HepG2 (cell line): Measurements from ENCODE around the gene HS2ST1. TPM values are rescaled to one million over a fixed set of nuclear protein-coding genes. Genes with fewer than 3 reads are reported as not detected.
A peak's percentile ranks its signal among the peaks of the same experiment; 100 is the strongest.

Experiments used
- ATAC-seq: fragments of 200-7000 bp; cut with Tn5 transposase; 3 replicates; pipeline ENCODE4 v1.9.1; 2020; ENCODE audit warnings: mild to moderate bottlenecking, moderate library complexity
- Bru-seq: library from RNA; stranded (reverse); fragments of 400-500 nt; gene quantifications from one replicate; lab custom pipeline; 2021; lab: Mats Ljungman, UMichigan
- BruChase-seq, 2 experiments: library from RNA; stranded (reverse); fragments of 400-500 nt; gene quantifications; one replicate each; lab custom pipeline; 2021; lab: Mats Ljungman, UMichigan
- BruUV-seq: library from RNA; stranded (reverse); fragments of 400-500 nt; replicated peaks from 2 replicates; lab custom pipeline; 2021; lab: Mats Ljungman, UMichigan
- CTCF ChIA-PET: fragments of 300-600 bp; formaldehyde crosslinking; extraction: SDS; loops from one replicate; lab custom pipeline; 2021; ENCODE audit warnings: low total read pairs, inconsistent platforms, low intra/inter-chr PET ratio; lab: Yijun Ruan, JAX
- POLR2A ChIA-PET: fragments of 350-600 bp; sonication (Branson Sonifier 250); formaldehyde crosslinking; loops from one replicate; lab custom pipeline; 2020; ENCODE audit warnings: antibody characterized with exemption, inconsistent platforms; lab: Yijun Ruan, JAX
- DNase-seq: peaks from one replicate; pipeline ENCODE4 v3.0.0-alpha.2; 2015; ENCODE audit warnings: low spot score
- FAIRE-seq: peaks from 3 replicates; lab custom pipeline; 2011; peaks lifted over from hg19 to GRCh38; lab: Jason Lieb, UNC
- H2AFZ ChIP-seq: one replicate; pipeline ENCODE4 v1.6.1; 2011; ENCODE audit warnings: low read length, inconsistent platforms
- H3K27ac ChIP-seq: fragments of 300-600 bp; 3 replicates; pipeline ENCODE4 v1.8.0; 2011; ENCODE audit warnings: mixed run types, mild to moderate bottlenecking, mixed read lengths, low read length, inconsistent platforms; ENCODE audit not compliant: insufficient read depth; ENCODE audit errors: extremely low read length
- H3K27me3 ChIP-seq, 2 experiments: fragments of 200-600 bp in 1 of 2; 2 replicates in 1 of 2; 3 replicates in 1 of 2; pipeline versions ENCODE4 v1.6.0 to v1.8.0; 2011; ENCODE audit warnings: low read length in 2 of 2, mild to moderate bottlenecking in 2 of 2, moderate library complexity in 2 of 2, inconsistent platforms in 1 of 2; ENCODE audit not compliant: insufficient read depth in 2 of 2, control insufficient read depth in 1 of 2
- H3K36me3 ChIP-seq, 2 experiments: fragments of 200-600 bp in 1 of 2; replicated peaks in 1 of 2; 2 replicates in 1 of 2; 3 replicates in 1 of 2; pipeline versions ENCODE4 v1.5.1 to v1.8.0; 2011; ENCODE audit warnings: low read length in 2 of 2, inconsistent platforms in 1 of 2; ENCODE audit not compliant: insufficient read depth in 2 of 2, control insufficient read depth in 1 of 2
- H3K4me1 ChIP-seq: 2 replicates; pipeline ENCODE4 v1.5.1; 2012; ENCODE audit warnings: low read length, inconsistent platforms; ENCODE audit not compliant: insufficient read depth
- H3K4me2 ChIP-seq: 2 replicates; pipeline ENCODE4 v1.6.0; 2011; ENCODE audit warnings: low read depth, low read length, inconsistent platforms
- H3K4me3 ChIP-seq, 3 experiments: fragments of 200-600 bp in 1 of 3; sonication (generic), shearing (Covaris generic) in 1 of 3; replicated peaks in 1 of 3; 2 replicates each; pipeline ENCODE4 v1.5.1; 2011 to 2016; ENCODE audit warnings: low read length in 3 of 3, inconsistent platforms in 2 of 3, low read depth in 2 of 3, mild to moderate bottlenecking in 2 of 3, control low read depth in 1 of 3, mixed read lengths in 1 of 3; ENCODE audit not compliant: insufficient read depth in 1 of 3
- H3K79me2 ChIP-seq: one replicate; pipeline ENCODE4 v1.6.1; 2011; ENCODE audit warnings: low read length, inconsistent platforms; ENCODE audit not compliant: insufficient read depth
- H3K9ac ChIP-seq: 2 replicates; pipeline ENCODE4 v1.6.0; 2011; ENCODE audit warnings: mild to moderate bottlenecking, low read depth, low read length, inconsistent platforms; ENCODE audit not compliant: insufficient read depth
- H3K9me3 ChIP-seq: 2 replicates; pipeline ENCODE4 v1.5.1; 2012; ENCODE audit warnings: mild to moderate bottlenecking, low read length
- H4K20me1 ChIP-seq: 2 replicates; pipeline ENCODE4 v1.6.0; 2011; ENCODE audit warnings: inconsistent platforms, mild to moderate bottlenecking, low read length, moderate library complexity; ENCODE audit not compliant: insufficient read depth
- ARNT2 ChIP-seq: sonication (generic); formaldehyde crosslinking; IDR thresholded peaks from 2 replicates; pipeline ENCODE4 v1.8.0; 2022; ENCODE audit warnings: mild to moderate bottlenecking, low read depth, missing genetic modification reagents, moderate library complexity
- HOXA3 ChIP-seq: sonication (generic); formaldehyde crosslinking; IDR thresholded peaks from 2 replicates; pipeline ENCODE4 v1.5.0; 2020; ENCODE audit warnings: missing genetic modification reagents
- MTF1 ChIP-seq: sonication (generic); formaldehyde crosslinking; IDR thresholded peaks from 2 replicates; pipeline ENCODE4 v1.5.0; 2020; ENCODE audit warnings: missing genetic modification reagents
- NONO ChIP-seq, 2 experiments: fragments of 450-650 bp in 1 of 2; sonication (generic) in 1 of 2; formaldehyde crosslinking in 1 of 2; IDR thresholded peaks in 1 of 2; conservative IDR thresholded peaks in 1 of 2; 2 replicates each; pipeline versions ENCODE4 v1.6.1 to v1.8.0; 2017 to 2022; ENCODE audit warnings: mild to moderate bottlenecking in 1 of 2, missing genetic modification reagents in 1 of 2, moderate library complexity in 1 of 2
- NR1H2 ChIP-seq: sonication (generic); formaldehyde crosslinking; IDR thresholded peaks from 2 replicates; pipeline ENCODE4 v1.8.1; 2022; ENCODE audit warnings: low read depth, missing genetic modification reagents, borderline replicate concordance
- POLR2A ChIP-seq, 2 experiments: IDR thresholded peaks; 2 replicates each; pipeline ENCODE4 v1.6.1; 2011; ENCODE audit warnings: low read depth in 2 of 2, low read length in 2 of 2, mild to moderate bottlenecking in 1 of 2, moderate library complexity in 1 of 2; ENCODE audit not compliant: insufficient read depth in 1 of 2
- RAD21 ChIP-seq: fragments of 450-650 bp; formaldehyde crosslinking; IDR thresholded peaks from 2 replicates; pipeline ENCODE4 v1.5.0; 2020; ENCODE audit warnings: mild to moderate bottlenecking
- RARA ChIP-seq: IDR thresholded peaks from 2 replicates; pipeline ENCODE4 v1.6.1; 2016; ENCODE audit warnings: missing genetic modification reagents, missing compliant biosample characterization
- RBM39 ChIP-seq: fragments of 200-400 bp; formaldehyde crosslinking; IDR thresholded peaks from one replicate; pipeline ENCODE4 v1.6.1; 2018; ENCODE audit warnings: antibody characterized with exemption, mild to moderate bottlenecking, low read depth, low read length; ENCODE audit not compliant: poor library complexity, severe bottlenecking
- ZNF234 ChIP-seq: sonication (generic); formaldehyde crosslinking; conservative IDR thresholded peaks from 2 replicates; pipeline ENCODE4 v1.5.1; 2020; ENCODE audit warnings: mild to moderate bottlenecking, missing genetic modification reagents
- ZNF383 ChIP-seq: sonication (generic); formaldehyde crosslinking; IDR thresholded peaks from 2 replicates; pipeline ENCODE4 v1.4.0; 2020; ENCODE audit warnings: missing genetic modification reagents, mild to moderate bottlenecking, borderline replicate concordance
- WGBS: methylation state at CpG from one replicate; pipeline ENCODE4 v1.1.6; 2017; ENCODE audit warnings: low lambda C conversion rate; 5-methylcytosine and 5-hydroxymethylcytosine counted together
- in situ Hi-C: cut with HindIII; loops from 2 replicates; pipeline ENCODE4 v1.10.0; 2017; ENCODE audit warnings: low pct_unique_long_range_greater_than_20kb; ENCODE audit not compliant: extremely low pct_ligation_motif_present
- intact Hi-C: fragments of 100-400 bp; cut with micrococcal nuclease; formaldehyde crosslinking; loops from one replicate; pipeline ENCODE4 v1.10.0; 2022; ENCODE audit not compliant: unreplicated experiment
- long read RNA-seq, 2 experiments: library from RNA in 1 of 2; library from polyadenylated mRNA in 1 of 2; stranded (forward) in 1 of 2; unstranded in 1 of 2; transcript quantifications; one replicate each; pipeline ENCODE4 v2.0.0, GENCODE V29; 2019 to 2022
- polyA minus RNA-seq, 3 experiments: library from RNA; depleted of rRNA, polyadenylated mRNA; stranded (reverse); fragments of >200 nt; gene quantifications; 2 replicates each; pipeline ENCODE4 v1.2.3, GENCODE V29; 2011; ENCODE audit warnings: low replicate concordance in 1 of 3
- polyA plus RNA-seq, 8 experiments: library from polyadenylated mRNA; depleted of rRNA in 3 of 8; stranded (reverse) in 7 of 8; unstranded in 1 of 8; fragments of >200 nt; fragmentation: Illumina TruSeq in 4 of 8; extraction: Trizol in 4 of 8; gene quantifications; 2 replicates each; pipeline versions ENCODE4 v1.2.1 to v1.2.3, GENCODE V29; 2011 to 2016; ENCODE audit warnings: low read depth in 4 of 8, missing spikeins in 1 of 8, mixed read lengths in 1 of 8; ENCODE audit not compliant: insufficient read depth in 1 of 8
- total RNA-seq, 5 experiments: library from RNA; depleted of rRNA; stranded (reverse); fragments of >200 nt; fragmentation: Illumina TruSeq; extraction: Trizol; gene quantifications; 2 replicates each; pipeline ENCODE4 v1.2.3, GENCODE V29; 2016; ENCODE audit warnings: low read depth in 1 of 5
- TF ChIP-seq, protein P1 (sequence below): sonication (generic); formaldehyde crosslinking; IDR thresholded peaks from 2 replicates; pipeline ENCODE4 v1.5.0; 2020; ENCODE audit warnings: mild to moderate bottlenecking, low read depth, missing genetic modification reagents, borderline replicate concordance
- TF ChIP-seq, protein P2 (sequence below): IDR thresholded peaks from 2 replicates; pipeline ENCODE4 v1.6.1; 2012; ENCODE audit warnings: inconsistent platforms
- TF ChIP-seq, protein P3 (sequence below): sonication (generic); formaldehyde crosslinking; IDR thresholded peaks from 2 replicates; pipeline ENCODE4 v1.8.1; 2023; ENCODE audit warnings: mild to moderate bottlenecking, moderate library complexity, missing genetic modification reagents
- TF ChIP-seq, protein P4 (sequence below): sonication (generic); formaldehyde crosslinking; IDR thresholded peaks from 2 replicates; pipeline ENCODE4 v1.5.1; 2020; ENCODE audit warnings: missing genetic modification reagents, mild to moderate bottlenecking, borderline replicate concordance

HS2ST1 gene
- total RNA-seq (2016; rRNA removed; fragmentation: Illumina TruSeq; extraction: Trizol): 51.2 and 58.7 TPM in 2 replicates
- 9.1 and 9.3 TPM in 2 replicates for total RNA-seq (2016; cell fraction: cytosol; rRNA removed; fragmentation: Illumina TruSeq; extraction: Trizol; ENCODE audit: low read depth)
- 47.0 and 61.5 TPM in 2 replicates for total RNA-seq (2016; cell fraction: insoluble cytoplasmic fraction; rRNA removed; fragmentation: Illumina TruSeq; extraction: Trizol)
- total RNA-seq (2016; cell fraction: membrane; rRNA removed; fragmentation: Illumina TruSeq; extraction: Trizol): 17.7 and 21.3 TPM in 2 replicates
- 55.0 and 59.2 TPM in 2 replicates for total RNA-seq (2016; cell fraction: nucleus; rRNA removed; fragmentation: Illumina TruSeq; extraction: Trizol)
- polyA plus RNA-seq (2011; rRNA removed): 19.6 and 22.1 TPM in 2 replicates
- 9.0 and 13.8 TPM in 2 replicates for polyA plus RNA-seq (2011; cell fraction: cytosol; rRNA removed)
- 3.7 and 5.2 TPM in 2 replicates for polyA plus RNA-seq (2011; cell fraction: nucleus; rRNA removed)
- polyA plus RNA-seq (2012): 27.9 and 38.2 TPM in 2 replicates
- 3.6 TPM in 2 replicates for polyA plus RNA-seq (2016; cell fraction: cytosol; fragmentation: Illumina TruSeq; extraction: Trizol; ENCODE audit: low read depth)
- polyA plus RNA-seq (2016; cell fraction: insoluble cytoplasmic fraction; fragmentation: Illumina TruSeq; extraction: Trizol; ENCODE audit: low read depth): 41.4 and 41.7 TPM in 2 replicates
- 11.4 and 11.7 TPM in 2 replicates for polyA plus RNA-seq (2016; cell fraction: membrane; fragmentation: Illumina TruSeq; extraction: Trizol; ENCODE audit: low read depth)
- polyA plus RNA-seq (2016; cell fraction: nucleus; fragmentation: Illumina TruSeq; extraction: Trizol; ENCODE audit: insufficient read depth, low read depth): 49.1 and 51.8 TPM in 2 replicates
- polyA minus RNA-seq (2011; rRNA and poly(A)+ RNA removed; ENCODE audit: low replicate concordance): 8.4 and 14.9 TPM in 2 replicates
- 28.0 and 34.0 TPM in 2 replicates for polyA minus RNA-seq (2011; cell fraction: cytosol; rRNA and poly(A)+ RNA removed)
- 38.8 and 42.7 TPM in 2 replicates for polyA minus RNA-seq (2011; cell fraction: nucleus; rRNA and poly(A)+ RNA removed)
- percentile 91 among the genes with signal in this experiment for Bru-seq, nascent RNA
- percentile 89 among the genes with signal in this experiment for BruChase-seq, experiment 1, labeled RNA remaining after a 6-hour chase
- BruChase-seq, experiment 2, labeled RNA remaining after a 2-hour chase: percentile 91 among the genes with signal in this experiment
- long read RNA-seq, experiment 1, full-length matches to known transcripts: 9 of 11 reads
- long read RNA-seq, experiment 1, partial matches to known transcripts: 1 of 11 reads
- long read RNA-seq, experiment 1, other reads (novel, unspliced or antisense): 1 of 11 reads
- long read RNA-seq, experiment 2, full-length matches to known transcripts: 8 of 11 reads
- long read RNA-seq, experiment 2, partial matches to known transcripts: 1 of 11 reads
- long read RNA-seq, experiment 2, other reads (novel, unspliced or antisense): 2 of 11 reads

DNA sequence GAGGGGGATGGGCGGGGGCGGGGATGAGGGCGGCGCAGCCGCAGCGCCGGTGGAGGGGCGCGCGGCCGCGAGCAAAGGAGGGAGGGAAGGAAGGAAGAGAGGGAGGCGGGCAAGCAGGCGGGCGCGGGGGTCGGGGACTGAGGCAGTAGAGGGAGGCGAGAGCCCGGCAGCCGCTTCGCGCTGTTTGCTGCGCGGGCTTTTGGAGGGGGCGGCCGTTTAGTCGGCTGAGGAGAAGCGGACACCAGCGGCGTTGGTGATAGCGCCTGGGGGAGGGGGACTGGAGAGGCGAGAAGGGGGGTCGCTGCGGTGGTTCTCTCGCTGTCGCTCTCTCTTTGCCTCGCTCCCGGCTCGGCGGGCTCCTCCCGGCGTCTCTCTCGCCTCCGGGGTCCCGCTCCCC lies at the start of gene HS2ST1:
TSS of gene HS2ST1 (plus strand) at position 35 of the 397 bp plus-strand sequence.
- intact Hi-C loops: loop anchor here (2.0 to 10.0 kb wide), 4 partner anchors 20 to 210 kb away; partner anchors contain the start of gene SH3GLB1
- H3K27ac ChIP-seq: peak within 1 kb of the TSS; percentile 95
- H3K4me2 ChIP-seq: peak within 1 kb of the TSS; percentile 90
- BruUV-seq: no TSS peak
- DNase-seq: no peak
- FAIRE-seq: no peak
- in situ Hi-C loops: loop anchor here (10.0 kb wide), 1 partner anchor 140 kb away; no protein-coding TSS in a partner anchor
- peaks cover 94% of the 10 kb centered on the region for H3K79me2 ChIP-seq
- H3K9me3 ChIP-seq: no peaks in the 10 kb centered on the region
- peak; percentile 81 for ATAC-seq
- ChIA-PET POLR2A (interaction anchor here (0.7 to 4.6 kb wide), 18 partner anchors 11 to 140 kb away, joined by 3 to 65 read pairs (median 6); no protein-coding TSS in a partner anchor), CTCF (no interaction called here)
- H3K4me1 ChIP-seq: peaks cover 53% of the 10 kb centered on the region
- H3K4me3 ChIP-seq: peak within 1 kb of the TSS; percentile 96 to 99 (median 96)
- WGBS: 2% methylated on average over 24 of the region's 45 CpGs
- peak within 1 kb of the TSS; percentile 99 for H3K9ac ChIP-seq
- H4K20me1 ChIP-seq: peaks cover 25% of the 10 kb centered on the region
- H3K36me3 ChIP-seq: peaks cover 0 to 7% of the 10 kb centered on the region in 2 experiments; a peak in 4 of 5 replicates
- H3K27me3 ChIP-seq: peaks cover 0 to 5% of the 10 kb centered on the region in 2 experiments; a peak in 2 of 5 replicates
- H2AFZ ChIP-seq: peak within 1 kb of the TSS; percentile 81
- TF ChIP-seq RARA (CRISPR knock-in tag) (no peak), HOXA3 (CRISPR knock-in tag) (0 out of 2 replicates have a peak, but pooled peaks have one; percentile 23), POLR2A (IDR thresholded peaks at IDR 0.05; ENCODE audit: insufficient read depth in 1 of 2, low read depth in 2 of 2, low read length in 2 of 2) (peak in 1 of 2 experiments; percentile 68; a peak in 2 of 4 replicates), NONO (IDR thresholded peaks at IDR 0.05) (no peak), NONO (CRISPR knock-in tag; conservative IDR thresholded peaks at IDR 0.05) (0 out of 2 replicates have a peak, but pooled peaks have one; percentile 7), ZNF234 (CRISPR knock-in tag) (0 out of 2 replicates have a peak, but pooled peaks have one; percentile 45), RBM39 (peak; percentile 44), ZNF383 (CRISPR knock-in tag) (no peak), ARNT2 (CRISPR knock-in tag) (peak; percentile 21), MTF1 (CRISPR knock-in tag) (no peak), NR1H2 (CRISPR knock-in tag) (no peak), RAD21 (CRISPR knock-in tag) (peak; percentile 30)
- TF ChIP-seq, protein P1, sequence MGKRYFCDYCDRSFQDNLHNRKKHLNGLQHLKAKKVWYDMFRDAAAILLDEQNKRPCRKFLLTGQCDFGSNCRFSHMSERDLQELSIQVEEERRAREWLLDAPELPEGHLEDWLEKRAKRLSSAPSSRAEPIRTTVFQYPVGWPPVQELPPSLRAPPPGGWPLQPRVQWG (CRISPR knock-in tag): no peak
- TF ChIP-seq, protein P2, sequence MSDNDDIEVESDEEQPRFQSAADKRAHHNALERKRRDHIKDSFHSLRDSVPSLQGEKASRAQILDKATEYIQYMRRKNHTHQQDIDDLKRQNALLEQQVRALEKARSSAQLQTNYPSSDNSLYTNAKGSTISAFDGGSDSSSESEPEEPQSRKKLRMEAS: 0 out of 2 replicates have a peak, but pooled peaks have one; percentile 1
- TF ChIP-seq, protein P3, sequence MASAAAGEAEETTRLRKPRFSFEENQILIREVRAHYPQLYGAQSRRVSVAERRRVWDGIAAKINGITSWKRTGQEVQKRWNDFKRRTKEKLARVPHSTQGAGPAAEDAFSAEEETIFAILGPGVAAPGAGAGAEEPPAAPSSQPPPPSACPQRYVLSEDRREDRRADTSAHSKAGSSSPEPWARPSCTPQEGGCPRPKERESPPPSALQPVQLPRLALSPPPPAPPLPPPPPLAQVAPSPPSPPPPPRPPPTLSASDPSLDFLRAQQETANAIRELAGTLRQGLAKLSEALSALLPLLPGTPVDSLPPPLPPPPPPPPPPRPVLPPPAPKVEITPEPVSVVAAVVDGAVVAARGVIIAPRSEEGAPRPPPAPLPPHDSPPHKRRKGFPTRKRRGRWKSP (CRISPR knock-in tag): no peak
- TF ChIP-seq, protein P4, sequence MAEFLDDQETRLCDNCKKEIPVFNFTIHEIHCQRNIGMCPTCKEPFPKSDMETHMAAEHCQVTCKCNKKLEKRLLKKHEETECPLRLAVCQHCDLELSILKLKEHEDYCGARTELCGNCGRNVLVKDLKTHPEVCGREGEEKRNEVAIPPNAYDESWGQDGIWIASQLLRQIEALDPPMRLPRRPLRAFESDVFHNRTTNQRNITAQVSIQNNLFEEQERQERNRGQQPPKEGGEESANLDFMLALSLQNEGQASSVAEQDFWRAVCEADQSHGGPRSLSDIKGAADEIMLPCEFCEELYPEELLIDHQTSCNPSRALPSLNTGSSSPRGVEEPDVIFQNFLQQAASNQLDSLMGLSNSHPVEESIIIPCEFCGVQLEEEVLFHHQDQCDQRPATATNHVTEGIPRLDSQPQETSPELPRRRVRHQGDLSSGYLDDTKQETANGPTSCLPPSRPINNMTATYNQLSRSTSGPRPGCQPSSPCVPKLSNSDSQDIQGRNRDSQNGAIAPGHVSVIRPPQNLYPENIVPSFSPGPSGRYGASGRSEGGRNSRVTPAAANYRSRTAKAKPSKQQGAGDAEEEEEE (CRISPR knock-in tag): no peak
